Measurements from ENCODE around the gene FGF18.
A peak's percentile ranks its signal among the peaks of the same experiment; 100 is the strongest.
"Not testable (repeated sequence)": the region's sequence is repeated elsewhere in the genome, so short reads cannot be mapped to it uniquely, and the experiment has no call there.

Gene FGF18

GRCh38 chr5:171401167-171401947 is 18.1 kb upstream of the FGF18 start:
- in situ Hi-C loops (cut with HindIII; ENCODE audit: low sequenced_read_pairs): no loop called here
- no peak overlapping the region for H3K4me3 ChIP-seq (ENCODE audit: low read depth, low read length)
- no peak for DNase-seq (ENCODE audit: low read depth, low spot score)
- no peak for TF ChIP-seq CTCF (IDR thresholded peaks at IDR 0.05; ENCODE audit: low read depth, low read length)

DNA sequence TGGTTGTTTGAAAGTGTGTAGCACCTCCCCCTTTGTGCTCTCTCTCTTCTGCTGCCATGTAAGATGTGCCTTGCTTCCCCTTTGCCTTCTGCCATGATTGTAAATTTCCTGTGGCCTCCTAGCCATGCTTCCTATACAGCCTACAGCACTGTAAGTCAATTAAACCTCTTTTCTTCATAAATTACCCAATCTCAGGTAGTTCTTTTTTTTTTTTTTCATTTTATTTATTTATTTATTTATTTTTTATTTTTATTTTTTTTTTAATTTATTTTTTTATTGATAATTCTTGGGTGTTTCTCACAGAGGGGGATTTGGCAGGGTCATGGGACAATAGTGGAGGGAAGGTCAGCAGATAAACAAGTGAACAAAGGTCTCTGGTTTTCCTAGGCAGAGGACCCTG is 16.7 kb upstream of the FGF18 start:
- H3K4me3 ChIP-seq (ENCODE audit: low read depth, low read length); DNase-seq (ENCODE audit: low read depth, low spot score); in situ Hi-C loops (cut with HindIII; ENCODE audit: low sequenced_read_pairs): not testable (repeated sequence)

DNA sequence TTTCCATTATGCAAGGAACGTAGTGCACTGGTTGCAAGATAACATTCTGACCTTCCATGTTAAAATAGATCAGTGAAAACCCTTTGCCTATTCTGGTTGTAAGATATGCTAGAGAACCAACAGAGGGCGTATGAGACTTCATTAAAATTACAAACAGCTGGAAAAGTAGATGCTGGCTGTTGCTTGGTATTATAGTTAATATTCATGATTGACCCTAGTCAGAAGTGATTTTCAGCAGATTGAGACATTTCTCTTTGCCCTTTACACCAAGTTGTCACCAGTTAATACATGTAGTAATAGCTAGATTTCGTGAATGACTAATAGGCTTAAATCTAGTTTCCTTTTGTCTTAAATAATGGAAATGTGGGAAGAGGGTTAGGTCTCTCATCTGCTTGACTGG is 13.8 kb upstream of the FGF18 start:
- no peak for DNase-seq (ENCODE audit: low read depth, low spot score)
- in situ Hi-C loops (cut with HindIII; ENCODE audit: low sequenced_read_pairs): no loop called here
- H3K4me3 ChIP-seq (ENCODE audit: low read depth, low read length): no peak overlapping the region
- TF ChIP-seq CTCF (IDR thresholded peaks at IDR 0.05; ENCODE audit: low read depth, low read length): peak; percentile 45

GRCh38 chr5:171407234-171407633 is 12.2 kb upstream of the FGF18 start:
- in situ Hi-C loops (cut with HindIII; ENCODE audit: low sequenced_read_pairs): no loop called here
- no peak for TF ChIP-seq CTCF (IDR thresholded peaks at IDR 0.05; ENCODE audit: low read depth, low read length)
- no peak overlapping the region for H3K4me3 ChIP-seq (ENCODE audit: low read depth, low read length)
- DNase-seq (ENCODE audit: low read depth, low spot score): no peak

GRCh38 chr5:171409164-171410136 is 10.0 kb upstream of the FGF18 start:
- no peak for DNase-seq (ENCODE audit: low read depth, low spot score)
- TF ChIP-seq CTCF (IDR thresholded peaks at IDR 0.05; ENCODE audit: low read depth, low read length): no peak
- H3K4me3 ChIP-seq (ENCODE audit: low read depth, low read length): no peak overlapping the region
- in situ Hi-C loops (cut with HindIII; ENCODE audit: low sequenced_read_pairs): no loop called here

DNA sequence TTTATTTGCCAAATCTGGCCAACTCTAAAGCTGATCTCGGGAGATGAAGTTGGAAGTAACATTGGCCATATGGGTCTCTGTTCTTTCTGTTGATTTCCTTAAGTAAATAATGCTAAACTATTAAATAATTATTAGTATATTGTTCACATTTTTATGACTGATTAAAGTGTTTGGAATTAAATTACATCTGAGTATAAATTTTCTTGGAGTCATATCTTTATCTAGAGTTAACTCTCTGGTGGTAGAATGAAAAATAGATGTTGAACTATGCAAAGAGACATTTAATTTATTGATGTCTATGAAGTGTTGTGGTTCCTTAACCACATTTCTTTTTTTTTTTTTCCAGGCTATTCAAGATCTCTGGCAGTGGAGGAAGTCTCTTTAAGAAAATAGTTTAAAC is 9.3 kb upstream of the FGF18 start:
- no peak for TF ChIP-seq CTCF (IDR thresholded peaks at IDR 0.05; ENCODE audit: low read depth, low read length)
- no peak overlapping the region for H3K4me3 ChIP-seq (ENCODE audit: low read depth, low read length)
- in situ Hi-C loops (cut with HindIII; ENCODE audit: low sequenced_read_pairs): no loop called here
- no peak for DNase-seq (ENCODE audit: low read depth, low spot score)

- TF ChIP-seq CTCF (IDR thresholded peaks at IDR 0.05; ENCODE audit: low read depth, low read length): no peak
- in situ Hi-C loops (cut with HindIII; ENCODE audit: low sequenced_read_pairs): no loop called here
- no peak overlapping the region for H3K4me3 ChIP-seq (ENCODE audit: low read depth, low read length)
- DNase-seq (ENCODE audit: low read depth, low spot score): no peak
These were observed 7.3 kb upstream of the FGF18 start for GRCh38 chr5:171412186-171412585.
